Lower lobe of right lung (tissue), 2 donors: ENCODE data around the gene PTPRT. TPM values are rescaled to one million over a fixed set of nuclear protein-coding genes. Genes with fewer than 3 reads are reported as not detected.

Experiments
- ATAC-seq, 2 donors: fragments of 200-7000 bp; cut with Tn5 transposase; one replicate each; pipeline ENCODE4 v1.9.1; 2020 to 2022; ENCODE audit warnings: mild to moderate bottlenecking in 2 of 2, moderate library complexity in 2 of 2
- DNase-seq: peaks from one replicate; pipeline ENCODE4 v3.0.0-alpha.2; 2020
- H3K27ac ChIP-seq: fragments of 200-600 bp; one replicate; pipeline ENCODE4 v1.8.0; 2022
- H3K27me3 ChIP-seq: fragments of 200-600 bp; one replicate; pipeline ENCODE4 v1.8.0; 2022; ENCODE audit warnings: low read depth
- H3K36me3 ChIP-seq: fragments of 200-600 bp; one replicate; pipeline ENCODE4 v1.8.0; 2022; ENCODE audit warnings: mild to moderate bottlenecking
- H3K4me1 ChIP-seq: fragments of 200-600 bp; one replicate; pipeline ENCODE4 v1.8.0; 2022
- H3K4me3 ChIP-seq: fragments of 200-600 bp; one replicate; pipeline ENCODE4 v1.8.0; 2022; ENCODE audit warnings: mild to moderate bottlenecking
- H3K9me3 ChIP-seq: fragments of 200-600 bp; one replicate; pipeline ENCODE4 v1.8.0; 2022
- intact Hi-C: fragments of 100-400 bp; cut with DNase I; formaldehyde crosslinking; loops from one replicate; pipeline ENCODE4 v1.11.0; 2022
- total RNA-seq: library from RNA; stranded (reverse); fragmentation: NEBNext Ultra II Directional; extraction: Animal tissue kit (Norgen Biotek cat#: 25700); gene quantifications from one replicate; pipeline ENCODE4 v1.2.1, GENCODE V29; 2021
- TF ChIP-seq, protein P1 (sequence below): fragments of 200-600 bp; IDR thresholded peaks from one replicate; pipeline ENCODE4 v1.8.0; 2022; ENCODE audit warnings: antibody characterized with exemption, mild to moderate bottlenecking
- donor health status: DM: no; HTN: yes; CAD: no; lungs with severe emphysema.

Gene PTPRT
- total RNA-seq, 1 donor from 2014 or later, result 8.0 TPM

DNA sequence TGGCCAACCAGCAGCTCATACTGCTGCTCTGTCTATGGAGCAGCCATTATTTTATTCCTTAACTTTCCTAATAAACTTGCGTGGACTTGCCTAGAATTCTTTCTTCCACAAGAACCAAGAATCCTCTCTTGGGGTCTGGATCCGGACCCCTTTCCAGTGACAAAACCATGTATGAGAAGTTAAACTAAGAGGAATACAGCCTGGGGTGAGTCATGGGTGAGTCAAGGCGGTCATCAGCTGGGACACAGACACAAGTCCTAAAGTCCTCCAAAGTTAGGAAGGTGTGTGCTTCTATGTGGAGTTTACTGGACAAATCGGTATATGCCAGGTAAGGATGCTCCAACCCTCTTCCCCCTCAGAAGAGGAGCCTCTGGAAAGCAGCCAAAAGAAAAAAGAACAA is 881.5 kb downstream of the PTPRT start:
- no peak for ATAC-seq
- intact Hi-C loops, result no loop called here
- H3K27me3 ChIP-seq, result no peaks in the 10 kb centered on the region
- no peaks in the 10 kb centered on the region for H3K4me1 ChIP-seq
- H3K27ac ChIP-seq, result no peak overlapping the region
- H3K36me3 ChIP-seq, result no peaks in the 10 kb centered on the region
- no peak for DNase-seq
- no peak overlapping the region for H3K4me3 ChIP-seq
- H3K9me3 ChIP-seq, result no peaks in the 10 kb centered on the region
- TF ChIP-seq, protein P1, sequence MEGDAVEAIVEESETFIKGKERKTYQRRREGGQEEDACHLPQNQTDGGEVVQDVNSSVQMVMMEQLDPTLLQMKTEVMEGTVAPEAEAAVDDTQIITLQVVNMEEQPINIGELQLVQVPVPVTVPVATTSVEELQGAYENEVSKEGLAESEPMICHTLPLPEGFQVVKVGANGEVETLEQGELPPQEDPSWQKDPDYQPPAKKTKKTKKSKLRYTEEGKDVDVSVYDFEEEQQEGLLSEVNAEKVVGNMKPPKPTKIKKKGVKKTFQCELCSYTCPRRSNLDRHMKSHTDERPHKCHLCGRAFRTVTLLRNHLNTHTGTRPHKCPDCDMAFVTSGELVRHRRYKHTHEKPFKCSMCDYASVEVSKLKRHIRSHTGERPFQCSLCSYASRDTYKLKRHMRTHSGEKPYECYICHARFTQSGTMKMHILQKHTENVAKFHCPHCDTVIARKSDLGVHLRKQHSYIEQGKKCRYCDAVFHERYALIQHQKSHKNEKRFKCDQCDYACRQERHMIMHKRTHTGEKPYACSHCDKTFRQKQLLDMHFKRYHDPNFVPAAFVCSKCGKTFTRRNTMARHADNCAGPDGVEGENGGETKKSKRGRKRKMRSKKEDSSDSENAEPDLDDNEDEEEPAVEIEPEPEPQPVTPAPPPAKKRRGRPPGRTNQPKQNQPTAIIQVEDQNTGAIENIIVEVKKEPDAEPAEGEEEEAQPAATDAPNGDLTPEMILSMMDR, result no peak

DNA sequence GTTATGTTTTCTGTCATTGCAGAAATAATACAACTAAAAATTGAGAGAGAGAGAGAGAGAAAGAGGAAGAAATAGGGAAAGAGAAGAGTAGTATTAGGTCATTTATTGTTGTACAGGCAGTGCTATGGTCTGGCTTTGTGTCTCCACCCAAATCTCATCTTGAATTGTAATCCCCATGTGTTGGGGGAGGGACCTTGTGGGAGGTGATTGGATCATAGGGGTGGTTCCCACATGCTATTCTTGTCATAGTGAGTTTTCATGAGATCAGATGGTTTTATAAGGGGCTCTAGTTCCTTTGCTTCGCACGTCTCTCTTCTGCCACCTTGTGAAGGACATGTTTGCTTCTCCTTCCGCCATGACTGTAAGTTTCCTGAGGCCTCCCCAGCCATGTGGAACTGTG is 894.1 kb downstream of the PTPRT start:
- TF ChIP-seq, protein P1, result no peak

DNA sequence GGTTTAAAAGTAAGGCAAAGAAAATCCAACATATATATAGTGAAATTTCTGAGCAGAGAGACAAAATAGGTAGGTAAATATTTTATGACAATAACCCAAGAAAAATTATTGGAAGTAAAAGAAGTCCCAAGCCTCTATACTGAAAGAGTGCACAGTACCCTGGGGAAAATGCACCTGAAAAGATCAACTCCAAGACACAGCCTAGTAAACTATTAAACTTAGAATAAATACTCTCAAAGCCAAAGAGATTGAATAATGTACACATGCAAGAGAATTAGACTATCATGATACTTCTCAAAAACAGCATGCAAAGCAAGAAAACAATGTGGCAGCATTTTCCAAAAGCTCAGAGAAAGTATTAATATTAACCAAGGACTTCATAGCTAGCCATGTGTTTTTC is 894.7 kb downstream of the PTPRT start:
- Histone ChIP-seq H3K27ac (no peak overlapping the region), H3K27me3 (no peaks in the 10 kb centered on the region), H3K36me3 (no peaks in the 10 kb centered on the region), H3K4me3 (no peak overlapping the region), H3K4me1 (no peaks in the 10 kb centered on the region), H3K9me3 (no peaks in the 10 kb centered on the region)
- ATAC-seq (no peak), DNase-seq (no peak)
- TF ChIP-seq, protein P1, result no peak
- intact Hi-C loops, result no loop called here

More for the DNA sequence above, 894.1 kb downstream of the PTPRT start:
- DNase-seq (no peak), ATAC-seq (no peak)
- H3K9me3 ChIP-seq, result no peaks in the 10 kb centered on the region
- intact Hi-C loops, result no loop called here
- H3K4me1 ChIP-seq, result no peaks in the 10 kb centered on the region
- no peaks in the 10 kb centered on the region for H3K36me3 ChIP-seq
- H3K27me3 ChIP-seq, result no peaks in the 10 kb centered on the region
- H3K27ac ChIP-seq, result no peak overlapping the region
- H3K4me3 ChIP-seq, result no peak overlapping the region

DNA sequence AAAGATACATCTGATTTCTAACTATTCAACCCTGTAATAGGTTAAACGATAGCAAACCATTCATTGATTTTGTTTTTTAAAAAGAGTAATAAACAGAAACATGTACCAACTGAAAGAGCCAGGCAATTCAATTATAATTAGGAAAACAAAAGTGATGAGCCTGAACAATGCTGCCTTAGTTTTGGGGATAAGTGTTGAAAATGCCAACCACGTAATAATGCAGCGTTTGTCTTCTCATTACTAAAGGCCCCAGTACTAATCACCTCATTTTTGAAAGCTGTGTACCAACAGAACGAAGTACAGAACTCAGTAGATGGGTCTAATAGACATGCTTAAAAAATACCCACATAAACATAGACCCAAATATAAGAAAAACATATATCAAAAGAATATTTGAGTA is 907.9 kb downstream of the PTPRT start:
- H3K36me3 ChIP-seq, result no peaks in the 10 kb centered on the region

DNA sequence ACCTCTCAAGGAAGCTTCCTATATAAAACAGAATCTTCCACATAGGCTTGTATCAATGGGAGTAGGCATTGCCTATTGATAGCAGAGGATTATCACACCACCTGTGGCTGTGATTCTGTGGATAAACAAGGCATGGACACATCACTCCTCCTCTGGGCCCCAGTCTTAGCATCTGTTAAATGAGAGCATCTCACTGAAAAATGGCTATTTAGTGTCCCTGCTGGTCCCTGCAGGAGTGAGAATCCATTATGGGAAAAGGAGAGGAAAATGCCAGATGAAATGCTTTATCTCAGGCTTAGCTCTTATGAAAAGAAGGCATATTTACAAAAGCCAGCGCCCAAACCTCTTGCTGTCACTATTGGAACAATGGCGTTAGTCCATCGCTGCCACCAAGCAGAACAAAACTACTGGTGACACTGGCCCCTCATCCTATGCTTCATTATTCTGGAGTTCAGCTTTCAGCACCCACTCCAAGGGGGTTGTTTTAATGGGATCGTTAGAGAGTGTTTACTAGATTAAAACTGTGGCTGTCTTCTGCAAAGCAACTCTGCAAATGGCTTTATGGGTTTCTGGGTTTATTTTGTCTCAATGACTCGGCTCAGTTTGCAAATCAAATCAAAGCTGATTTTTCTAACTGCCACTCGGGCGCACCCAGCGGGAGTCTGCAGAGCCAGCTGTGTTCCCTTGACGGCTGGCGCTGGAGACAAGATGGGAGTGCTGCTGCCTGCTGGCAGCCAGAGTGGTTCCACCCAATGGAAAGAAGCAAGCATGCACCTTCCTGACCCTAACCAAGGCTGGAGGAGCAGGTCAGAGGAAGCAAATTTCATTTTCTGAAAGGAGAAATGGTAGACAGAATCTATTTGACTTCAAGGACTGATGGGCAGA is 912.7 kb downstream of the PTPRT start:
- ATAC-seq, result no peak
- intact Hi-C loops, result no loop called here
- H3K4me3 ChIP-seq, result no peak overlapping the region
- no peak overlapping the region for H3K27ac ChIP-seq
- no peaks in the 10 kb centered on the region for H3K27me3 ChIP-seq
- no peaks in the 10 kb centered on the region for H3K36me3 ChIP-seq
- no peaks in the 10 kb centered on the region for H3K4me1 ChIP-seq
- no peaks in the 10 kb centered on the region for H3K9me3 ChIP-seq
- DNase-seq, result no peak
- TF ChIP-seq, protein P1, result no peak

More for the DNA sequence above, 907.9 kb downstream of the PTPRT start:
- TF ChIP-seq, protein P1, result no peak
- intact Hi-C loops, result no loop called here
- Histone ChIP-seq H3K4me1 (no peaks in the 10 kb centered on the region), H3K9me3 (no peaks in the 10 kb centered on the region), H3K4me3 (no peak overlapping the region), H3K27me3 (no peaks in the 10 kb centered on the region), H3K27ac (no peak overlapping the region)
- ATAC-seq (no peak), DNase-seq (no peak)
